ENCODE results near the gene FOXO1.

The FOXO1 gene

GRCh38 chr13:40682449-40683240 is 16.2 kb upstream of the FOXO1 start:
- Histone ChIP-seq H4K20me1 (ENCODE audit: insufficient read depth, low read length) (no peaks in the 10 kb centered on the region), H3K36me3 (ENCODE audit: insufficient read depth, low read length) (no peaks in the 10 kb centered on the region), H3K4me3 (ENCODE audit: low read depth in 1 of 2, low read length in 2 of 2) (no peak overlapping the region), H3K4me2 (ENCODE audit: insufficient read depth, low read length) (no peak overlapping the region), H3K9me3 (ENCODE audit: insufficient read depth, low read length, severe bottlenecking) (no peaks in the 10 kb centered on the region), H3K27me3 (ENCODE audit: insufficient read depth, low read length, poor library complexity) (no peaks in the 10 kb centered on the region), H3K27ac (ENCODE audit: low read length) (no peak overlapping the region), H2AFZ (ENCODE audit: low read depth, low read length) (no peak overlapping the region), H3K79me2 (ENCODE audit: insufficient read depth, low read length) (no peaks in the 10 kb centered on the region), H3K4me1 (ENCODE audit: insufficient read depth, low read length) (no peaks in the 10 kb centered on the region), H3K9ac (ENCODE audit: low read depth, low read length) (no peak overlapping the region)
- peak; percentile 74 for TF ChIP-seq CTCF (IDR thresholded peaks at IDR 0.05; ENCODE audit: borderline replicate concordance, extremely low read depth, low read length, poor library complexity, severe bottlenecking)
- TF ChIP-seq EZH2 (IDR thresholded peaks at IDR 0.05; ENCODE audit: borderline replicate concordance, low read depth, low read length, severe bottlenecking) = no peak
- 0 out of 3 replicates have a peak, but pooled peaks have one; percentile 27 for ATAC-seq (ENCODE audit: insufficient read depth, low read depth)
- no peak for DNase-seq

GRCh38 chr13:40681341-40682146 is 15.1 kb upstream of the FOXO1 start:
- no peaks in the 10 kb centered on the region for H3K4me1 ChIP-seq (ENCODE audit: insufficient read depth, low read length)
- TF ChIP-seq EZH2 (IDR thresholded peaks at IDR 0.05; ENCODE audit: borderline replicate concordance, low read depth, low read length, severe bottlenecking) = no peak
- TF ChIP-seq CTCF (IDR thresholded peaks at IDR 0.05; ENCODE audit: borderline replicate concordance, extremely low read depth, low read length, poor library complexity, severe bottlenecking) = no peak
- no peaks in the 10 kb centered on the region for H3K79me2 ChIP-seq (ENCODE audit: insufficient read depth, low read length)
- H3K4me2 ChIP-seq (ENCODE audit: insufficient read depth, low read length) = no peak overlapping the region
- no peak for ATAC-seq (ENCODE audit: insufficient read depth, low read depth)
- no peak for DNase-seq
- no peaks in the 10 kb centered on the region for H3K36me3 ChIP-seq (ENCODE audit: insufficient read depth, low read length)
- no peaks in the 10 kb centered on the region for H3K9me3 ChIP-seq (ENCODE audit: insufficient read depth, low read length, severe bottlenecking)
- no peak overlapping the region for H3K4me3 ChIP-seq (ENCODE audit: low read depth in 1 of 2, low read length in 2 of 2)
- H4K20me1 ChIP-seq (ENCODE audit: insufficient read depth, low read length) = no peaks in the 10 kb centered on the region
- no peak overlapping the region for H3K27ac ChIP-seq (ENCODE audit: low read length)
- no peak overlapping the region for H3K9ac ChIP-seq (ENCODE audit: low read depth, low read length)
- no peak overlapping the region for H2AFZ ChIP-seq (ENCODE audit: low read depth, low read length)
- H3K27me3 ChIP-seq (ENCODE audit: insufficient read depth, low read length, poor library complexity) = no peaks in the 10 kb centered on the region

- H3K9me3 ChIP-seq (ENCODE audit: insufficient read depth, low read length, severe bottlenecking) = no peaks in the 10 kb centered on the region
- H4K20me1 ChIP-seq (ENCODE audit: insufficient read depth, low read length) = no peaks in the 10 kb centered on the region
- no peaks in the 10 kb centered on the region for H3K79me2 ChIP-seq (ENCODE audit: insufficient read depth, low read length)
- no peaks in the 10 kb centered on the region for H3K36me3 ChIP-seq (ENCODE audit: insufficient read depth, low read length)
- no peak overlapping the region for H3K9ac ChIP-seq (ENCODE audit: low read depth, low read length)
- no peak overlapping the region for H2AFZ ChIP-seq (ENCODE audit: low read depth, low read length)
- no peak overlapping the region for H3K27ac ChIP-seq (ENCODE audit: low read length)
- no peak for DNase-seq
- no peaks in the 10 kb centered on the region for H3K4me1 ChIP-seq (ENCODE audit: insufficient read depth, low read length)
- no peak overlapping the region for H3K4me2 ChIP-seq (ENCODE audit: insufficient read depth, low read length)
- TF ChIP-seq EZH2 (IDR thresholded peaks at IDR 0.05; ENCODE audit: borderline replicate concordance, low read depth, low read length, severe bottlenecking) (no peak), CTCF (IDR thresholded peaks at IDR 0.05; ENCODE audit: borderline replicate concordance, extremely low read depth, low read length, poor library complexity, severe bottlenecking) (no peak)
- H3K27me3 ChIP-seq (ENCODE audit: insufficient read depth, low read length, poor library complexity) = no peaks in the 10 kb centered on the region
- H3K4me3 ChIP-seq (ENCODE audit: low read depth in 1 of 2, low read length in 2 of 2) = no peak overlapping the region
- no peak for ATAC-seq (ENCODE audit: insufficient read depth, low read depth)
Measured at GRCh38 chr13:40680659-40681323, 14.3 kb upstream of the FOXO1 start.

All from DND-41 (cell line).